Skin epidermis (tissue), 12 donors: ENCODE results near the gene MAGEB6B.
"Not testable (repeated sequence)": the region's sequence is repeated elsewhere in the genome, so short reads cannot be mapped to it uniquely, and the experiment has no call there.

Source experiments
- H3K27ac ChIP-seq, 21 experiments: fragments of 200-600 bp; sonication (generic) in 11 of 21; one replicate each; pipeline ENCODE4 v1.5.0; 2020; ENCODE audit warnings: mild to moderate bottlenecking in 3 of 21, inconsistent platforms in 2 of 21, moderate library complexity in 2 of 21
- H3K4me3 ChIP-seq, 7 experiments: fragments of 200-600 bp; sonication (generic) in 2 of 7; one replicate each; pipeline ENCODE4 v1.5.0; 2020; ENCODE audit warnings: inconsistent platforms in 2 of 7, mild to moderate bottlenecking in 2 of 7, moderate library complexity in 1 of 7

MAGEB6B gene

GRCh38 chrX:26160301-26160700 lies at the start of gene MAGEB6B:
MAGEB6B (plus strand) TSS chrX:26160601; CDS start chrX:26160601, 0 bp downstream.
- Histone ChIP-seq H3K27ac (no peak within 1 kb of the TSS), H3K4me3 (no peak within 1 kb of the TSS)

GRCh38 chrX:26138274-26138673 lies 22.1 kb upstream of the MAGEB6B start, which contains the start of gene MAGEB18:
MAGEB18 (plus strand) TSS chrX:26138343; CDS start chrX:26138986, 643 bp downstream.
- Histone ChIP-seq H3K27ac (no peak within 1 kb of the TSS), H3K4me3 (no peak within 1 kb of the TSS)

GRCh38 chrX:26146024-26146423 lies 14.4 kb upstream of the MAGEB6B start:
- H3K4me3 ChIP-seq, result no peak overlapping the region
- no peak overlapping the region for H3K27ac ChIP-seq

- Histone ChIP-seq H3K4me3 (no peak within 1 kb of the TSS), H3K27ac (no peak within 1 kb of the TSS)
Observed at GRCh38 chrX:26192204-26192603, 31.8 kb downstream of the MAGEB6B start, which contains the start of gene MAGEB6. MAGEB6 (plus strand) TSS chrX:26192440; CDS start chrX:26193847, 1,407 bp downstream.

GRCh38 chrX:26203561-26203960 lies 43.2 kb downstream of the MAGEB6B start:
- Histone ChIP-seq H3K4me3 (no peak overlapping the region), H3K27ac (no peak overlapping the region)

- H3K27ac ChIP-seq, H3K4me3 ChIP-seq: not testable (repeated sequence)
Observed at GRCh38 chrX:26204717-26205116, 44.3 kb downstream of the MAGEB6B start.

GRCh38 chrX:26208012-26208411 lies 47.6 kb downstream of the MAGEB6B start:
- Histone ChIP-seq H3K27ac (no peak overlapping the region), H3K4me3 (no peak overlapping the region)
